Myocyte (in vitro differentiated cells): ENCODE results near the gene FUCA2. TPM values are rescaled to one million over a fixed set of nuclear protein-coding genes. Genes with fewer than 3 reads are reported as not detected.

Experiments
- DNase-seq: peaks from one replicate; pipeline ENCODE4 v3.0.0-alpha.2; 2012; ENCODE audit warnings: low read depth
- polyA plus RNA-seq: library from polyadenylated mRNA; unstranded; fragments of >200 nt; gene quantifications from one replicate; pipeline ENCODE4 v1.2.1, GENCODE V29; 2012; ENCODE audit warnings: missing spikeins
- total RNA-seq: library from RNA; depleted of rRNA; stranded (reverse); fragments of >200 nt; gene quantifications from 2 replicates; pipeline ENCODE4 v1.2.3, GENCODE V29; 2014

FUCA2 gene
- 56.4 and 68.2 TPM in 2 replicates for total RNA-seq
- polyA plus RNA-seq = 42.0 TPM

GRCh38 chr6:143510991-143511891 lies at the start of gene FUCA2:
Gene FUCA2, minus strand, starts transcription at chr6:143511720. Its CDS starts 86 bp downstream, at chr6:143511634.
- DNase-seq = peak; percentile 96

GRCh38 chr6:143561105-143561704 lies 49.7 kb upstream of the FUCA2 start:
- DNase-seq = no peak

GRCh38 chr6:143559051-143559660 lies 47.6 kb upstream of the FUCA2 start:
- no peak for DNase-seq

- peak; percentile 66 for DNase-seq
Observed at GRCh38 chr6:143556529-143556928, 45.0 kb upstream of the FUCA2 start.

- no peak for DNase-seq
Observed at GRCh38 chr6:143555582-143555981, 44.1 kb upstream of the FUCA2 start.

- no peak for DNase-seq
Observed at GRCh38 chr6:143555071-143555492, 43.6 kb upstream of the FUCA2 start.

- no peak for DNase-seq
Observed at GRCh38 chr6:143553337-143553736, 41.8 kb upstream of the FUCA2 start.

- no peak for DNase-seq
Observed at GRCh38 chr6:143549949-143550268, 38.4 kb upstream of the FUCA2 start.

- DNase-seq = peak; percentile 53
Observed at GRCh38 chr6:143549221-143549948, 37.9 kb upstream of the FUCA2 start.

- DNase-seq = no peak
Observed at GRCh38 chr6:143546599-143546998, 35.1 kb upstream of the FUCA2 start.

- no peak for DNase-seq
Observed at GRCh38 chr6:143545976-143546547, 34.5 kb upstream of the FUCA2 start.

- DNase-seq = no peak
Observed at GRCh38 chr6:143545165-143545564, 33.6 kb upstream of the FUCA2 start.

- DNase-seq = no peak
Observed at GRCh38 chr6:143544011-143544696, 32.6 kb upstream of the FUCA2 start.

GRCh38 chr6:143543435-143543834 lies 31.9 kb upstream of the FUCA2 start:
- no peak for DNase-seq

- no peak for DNase-seq
Observed at GRCh38 chr6:143542888-143543287, 31.4 kb upstream of the FUCA2 start.

- DNase-seq = no peak
Observed at GRCh38 chr6:143540192-143540591, 28.7 kb upstream of the FUCA2 start.

- no peak for DNase-seq
Observed at GRCh38 chr6:143539734-143540133, 28.2 kb upstream of the FUCA2 start.

- DNase-seq = no peak
Observed at GRCh38 chr6:143539106-143539505, 27.6 kb upstream of the FUCA2 start.

GRCh38 chr6:143538374-143538773 lies 26.9 kb upstream of the FUCA2 start:
- no peak for DNase-seq

GRCh38 chr6:143536866-143537691 lies 25.6 kb upstream of the FUCA2 start:
- peak; percentile 64 for DNase-seq
